SK-N-SH treated with all-trans-retinoic acid at 6 μM for 48 hours (cell line): ENCODE data around the gene MAPRE2.

ENCODE experiments used
- ARNTL ChIP-seq: fragments of 450-650 bp; formaldehyde crosslinking; IDR thresholded peaks from 2 replicates; pipeline ENCODE4 v1.5.0; 2020; ENCODE audit warnings: low read depth, mild to moderate bottlenecking, moderate library complexity, borderline replicate concordance
- BACH2 ChIP-seq: fragments of 250-450 bp; sonication (Bioruptor Pico); IDR thresholded peaks from 2 replicates; pipeline ENCODE4 v1.9.0; 2021; ENCODE audit warnings: mild to moderate bottlenecking, borderline replicate concordance
- CSDC2 ChIP-seq: fragments of 250-450 bp; sonication (Bioruptor Pico); IDR thresholded peaks from 2 replicates; pipeline ENCODE4 v1.5.0; 2020; ENCODE audit warnings: mild to moderate bottlenecking, moderate library complexity
- ESRRG ChIP-seq: fragments of 250-450 bp; sonication (Bioruptor Pico); IDR thresholded peaks from 2 replicates; pipeline ENCODE4 v1.6.1; 2021; ENCODE audit warnings: mild to moderate bottlenecking
- ISL1 ChIP-seq: fragments of 250-450 bp; sonication (Bioruptor Pico); IDR thresholded peaks from 2 replicates; pipeline ENCODE4 v2.1.2; 2022; ENCODE audit warnings: mild to moderate bottlenecking, moderate library complexity
- OSR1 ChIP-seq: fragments of 250-450 bp; sonication (Bioruptor Pico); IDR thresholded peaks from 2 replicates; pipeline ENCODE4 v1.8.0; 2022; ENCODE audit warnings: moderate library complexity, mild to moderate bottlenecking, inconsistent platforms
- PPARA ChIP-seq: fragments of 250-450 bp; sonication (Bioruptor Pico); IDR thresholded peaks from 2 replicates; pipeline ENCODE4 v1.5.0; 2020; ENCODE audit warnings: mild to moderate bottlenecking, borderline replicate concordance
- TOX ChIP-seq: fragments of 250-450 bp; sonication (Bioruptor Pico); IDR thresholded peaks from 2 replicates; pipeline ENCODE4 v1.8.0; 2021; ENCODE audit warnings: mild to moderate bottlenecking, moderate library complexity, borderline replicate concordance
- ZFP3 ChIP-seq: fragments of 250-450 bp; sonication (Bioruptor Pico); IDR thresholded peaks from 2 replicates; pipeline ENCODE4 v1.5.0; 2020; ENCODE audit warnings: mild to moderate bottlenecking, moderate library complexity
- TF ChIP-seq, protein P1 (sequence below): fragments of 250-450 bp; sonication (Bioruptor Pico); IDR thresholded peaks from 2 replicates; pipeline ENCODE4 v1.5.1; 2021; ENCODE audit warnings: mild to moderate bottlenecking, moderate library complexity
- TF ChIP-seq, protein P2 (sequence below): fragments of 250-450 bp; sonication (Bioruptor Pico); IDR thresholded peaks from 2 replicates; pipeline ENCODE4 v1.8.0; 2020; ENCODE audit warnings: mild to moderate bottlenecking, moderate library complexity, borderline replicate concordance
- TF ChIP-seq, protein P3 (sequence below): fragments of 250-450 bp; sonication (Bioruptor Pico); IDR thresholded peaks from 2 replicates; pipeline ENCODE4 v1.8.0; 2021; ENCODE audit warnings: low read depth, mild to moderate bottlenecking, moderate library complexity, borderline replicate concordance

DNA sequence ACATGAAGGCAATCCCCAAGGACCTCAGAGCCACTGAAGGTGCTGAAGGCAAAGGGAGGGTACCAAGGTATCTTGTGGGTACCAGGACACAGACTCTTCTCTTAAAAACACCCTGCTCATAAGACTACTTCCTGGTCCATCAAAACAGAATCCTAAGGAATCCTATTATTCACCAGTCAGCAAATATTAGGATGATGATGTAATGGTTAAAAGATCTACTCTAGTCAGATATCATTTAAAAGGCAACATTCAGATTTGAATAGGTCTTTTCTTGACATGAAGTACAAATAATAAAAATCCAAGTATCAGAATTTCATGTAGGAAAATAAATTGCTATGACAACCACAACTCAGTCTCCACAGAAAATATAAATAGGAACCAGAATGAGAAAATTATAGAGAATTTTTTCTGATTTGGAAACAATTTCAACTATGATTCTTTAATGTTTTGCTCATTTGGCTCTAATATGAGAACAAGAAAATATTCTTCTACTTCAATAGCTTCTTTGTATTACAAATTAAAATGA lies 121.9 kb downstream of the MAPRE2 start:
- TF ChIP-seq ZFP3 (CRISPR knock-in tag) (no peak), TOX (no peak), ARNTL (CRISPR knock-in tag) (no peak), PPARA (CRISPR knock-in tag) (no peak), ISL1 (CRISPR knock-in tag) (no peak), OSR1 (CRISPR knock-in tag) (no peak), CSDC2 (CRISPR knock-in tag) (no peak), BACH2 (CRISPR knock-in tag) (no peak), ESRRG (CRISPR knock-in tag) (no peak)
- TF ChIP-seq, protein P1, sequence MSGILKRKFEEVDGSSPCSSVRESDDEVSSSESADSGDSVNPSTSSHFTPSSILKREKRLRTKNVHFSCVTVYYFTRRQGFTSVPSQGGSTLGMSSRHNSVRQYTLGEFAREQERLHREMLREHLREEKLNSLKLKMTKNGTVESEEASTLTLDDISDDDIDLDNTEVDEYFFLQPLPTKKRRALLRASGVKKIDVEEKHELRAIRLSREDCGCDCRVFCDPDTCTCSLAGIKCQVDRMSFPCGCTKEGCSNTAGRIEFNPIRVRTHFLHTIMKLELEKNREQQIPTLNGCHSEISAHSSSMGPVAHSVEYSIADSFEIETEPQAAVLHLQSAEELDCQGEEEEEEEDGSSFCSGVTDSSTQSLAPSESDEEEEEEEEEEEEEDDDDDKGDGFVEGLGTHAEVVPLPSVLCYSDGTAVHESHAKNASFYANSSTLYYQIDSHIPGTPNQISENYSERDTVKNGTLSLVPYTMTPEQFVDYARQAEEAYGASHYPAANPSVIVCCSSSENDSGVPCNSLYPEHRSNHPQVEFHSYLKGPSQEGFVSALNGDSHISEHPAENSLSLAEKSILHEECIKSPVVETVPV (CRISPR knock-in tag): no peak
- TF ChIP-seq, protein P2, sequence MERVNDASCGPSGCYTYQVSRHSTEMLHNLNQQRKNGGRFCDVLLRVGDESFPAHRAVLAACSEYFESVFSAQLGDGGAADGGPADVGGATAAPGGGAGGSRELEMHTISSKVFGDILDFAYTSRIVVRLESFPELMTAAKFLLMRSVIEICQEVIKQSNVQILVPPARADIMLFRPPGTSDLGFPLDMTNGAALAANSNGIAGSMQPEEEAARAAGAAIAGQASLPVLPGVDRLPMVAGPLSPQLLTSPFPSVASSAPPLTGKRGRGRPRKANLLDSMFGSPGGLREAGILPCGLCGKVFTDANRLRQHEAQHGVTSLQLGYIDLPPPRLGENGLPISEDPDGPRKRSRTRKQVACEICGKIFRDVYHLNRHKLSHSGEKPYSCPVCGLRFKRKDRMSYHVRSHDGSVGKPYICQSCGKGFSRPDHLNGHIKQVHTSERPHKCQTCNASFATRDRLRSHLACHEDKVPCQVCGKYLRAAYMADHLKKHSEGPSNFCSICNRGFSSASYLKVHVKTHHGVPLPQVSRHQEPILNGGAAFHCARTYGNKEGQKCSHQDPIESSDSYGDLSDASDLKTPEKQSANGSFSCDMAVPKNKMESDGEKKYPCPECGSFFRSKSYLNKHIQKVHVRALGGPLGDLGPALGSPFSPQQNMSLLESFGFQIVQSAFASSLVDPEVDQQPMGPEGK (CRISPR knock-in tag): no peak
- TF ChIP-seq, protein P3, sequence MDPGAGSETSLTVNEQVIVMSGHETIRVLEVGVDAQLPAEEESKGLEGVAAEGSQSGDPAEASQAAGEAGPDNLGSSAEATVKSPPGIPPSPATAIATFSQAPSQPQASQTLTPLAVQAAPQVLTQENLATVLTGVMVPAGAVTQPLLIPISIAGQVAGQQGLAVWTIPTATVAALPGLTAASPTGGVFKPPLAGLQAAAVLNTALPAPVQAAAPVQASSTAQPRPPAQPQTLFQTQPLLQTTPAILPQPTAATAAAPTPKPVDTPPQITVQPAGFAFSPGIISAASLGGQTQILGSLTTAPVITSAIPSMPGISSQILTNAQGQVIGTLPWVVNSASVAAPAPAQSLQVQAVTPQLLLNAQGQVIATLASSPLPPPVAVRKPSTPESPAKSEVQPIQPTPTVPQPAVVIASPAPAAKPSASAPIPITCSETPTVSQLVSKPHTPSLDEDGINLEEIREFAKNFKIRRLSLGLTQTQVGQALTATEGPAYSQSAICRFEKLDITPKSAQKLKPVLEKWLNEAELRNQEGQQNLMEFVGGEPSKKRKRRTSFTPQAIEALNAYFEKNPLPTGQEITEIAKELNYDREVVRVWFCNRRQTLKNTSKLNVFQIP (CRISPR knock-in tag): no peak
